Keratinocyte (primary cell): ENCODE measurements around the gene LGR6. TPM values are rescaled to one million over a fixed set of nuclear protein-coding genes. Genes with fewer than 3 reads are reported as not detected.

ENCODE experiments used
- DNase-seq: peaks from one replicate; pipeline ENCODE4 v3.0.0-alpha.2; 2011; ENCODE audit warnings: low read depth, missing footprints, low spot score
- FAIRE-seq: peaks from 2 replicates; lab custom pipeline; 2011; peaks lifted over from hg19 to GRCh38; lab: Jason Lieb, UNC
- H2AFZ ChIP-seq: 2 replicates; pipeline ENCODE4 v1.6.0; 2012; ENCODE audit warnings: low read length, control low read depth, inconsistent platforms; ENCODE audit not compliant: control insufficient read depth
- H3K27ac ChIP-seq: 2 replicates; pipeline ENCODE4 v1.5.1; 2011; ENCODE audit warnings: low read length; ENCODE audit not compliant: control insufficient read depth, insufficient read depth
- H3K27me3 ChIP-seq: 3 replicates; pipeline ENCODE4 v1.6.0; 2011; ENCODE audit warnings: low read length; ENCODE audit not compliant: control insufficient read depth, insufficient read depth; ENCODE audit errors: extremely low read depth
- H3K36me3 ChIP-seq, 2 experiments: 2 replicates in 1 of 2; 3 replicates in 1 of 2; pipeline ENCODE4 v1.5.1; 2011; ENCODE audit warnings: low read length in 2 of 2, mild to moderate bottlenecking in 1 of 2; ENCODE audit not compliant: control insufficient read depth in 2 of 2, insufficient read depth in 2 of 2; ENCODE audit errors: extremely low read depth in 1 of 2
- H3K4me1 ChIP-seq: 3 replicates; pipeline ENCODE4 v1.5.1; 2011; ENCODE audit warnings: low read length; ENCODE audit not compliant: control insufficient read depth, insufficient read depth; ENCODE audit errors: extremely low read depth
- H3K4me2 ChIP-seq: 3 replicates; pipeline ENCODE4 v1.6.0; 2011; ENCODE audit warnings: low read depth, low read length; ENCODE audit not compliant: control insufficient read depth, insufficient read depth; ENCODE audit errors: extremely low read depth
- H3K4me3 ChIP-seq, 3 experiments: fragments of 200-600 bp in 1 of 3; sonication (generic) in 1 of 3; 2 replicates in 2 of 3; 3 replicates in 1 of 3; pipeline ENCODE4 v1.5.1; 2011 to 2016; ENCODE audit warnings: low read length in 3 of 3, mild to moderate bottlenecking in 3 of 3, control low read depth in 2 of 3, inconsistent platforms in 1 of 3, low read depth in 1 of 3, mixed read lengths in 1 of 3, mixed run types in 1 of 3, moderate library complexity in 1 of 3; ENCODE audit not compliant: control insufficient read depth in 2 of 3, insufficient read depth in 2 of 3; ENCODE audit errors: extremely low read depth in 1 of 3
- H3K79me2 ChIP-seq: 2 replicates; pipeline ENCODE4 v1.6.0; 2012; ENCODE audit warnings: low read length; ENCODE audit not compliant: control insufficient read depth, insufficient read depth
- H3K9ac ChIP-seq: 3 replicates; pipeline ENCODE4 v1.6.0; 2011; ENCODE audit warnings: low read length; ENCODE audit not compliant: control insufficient read depth, insufficient read depth; ENCODE audit errors: extremely low read depth
- H3K9me1 ChIP-seq: 3 replicates; pipeline ENCODE4 v1.6.0; 2011; ENCODE audit warnings: low read length; ENCODE audit not compliant: control insufficient read depth, insufficient read depth; ENCODE audit errors: extremely low read depth
- H3K9me3 ChIP-seq: 2 replicates; pipeline ENCODE4 v1.5.1; 2012; ENCODE audit warnings: low read depth, low read length; ENCODE audit not compliant: control insufficient read depth
- H4K20me1 ChIP-seq: 3 replicates; pipeline ENCODE4 v1.6.0; 2011; ENCODE audit warnings: low read length; ENCODE audit not compliant: control insufficient read depth, insufficient read depth; ENCODE audit errors: extremely low read depth
- EZH2 ChIP-seq: IDR thresholded peaks from one replicate; pipeline ENCODE4 v1.6.1; 2012; ENCODE audit warnings: inconsistent platforms, mild to moderate bottlenecking, low read length, moderate library complexity
- dilution Hi-C: fragments of 300-500 bp; cut with MboI; formaldehyde crosslinking; loops from one replicate; pipeline ENCODE4 v1.7.0; 2020; ENCODE audit warnings: low sequenced_read_pairs; ENCODE audit not compliant: extremely low pct_ligation_motif_present
- polyA plus RNA-seq, 5 experiments: library from polyadenylated mRNA; depleted of rRNA in 3 of 5; stranded (reverse) in 3 of 5; stranded (forward) in 1 of 5; unstranded in 1 of 5; fragments of >200 nt; gene quantifications; 1 replicate in 1 of 5; 2 replicates in 3 of 5; 3 replicates in 1 of 5; pipeline versions ENCODE4 v1.2.1 to v1.2.3, GENCODE V29; 2011 to 2012; ENCODE audit warnings: missing spikeins in 2 of 5, low read depth in 1 of 5, low replicate concordance in 1 of 5
- TF ChIP-seq, protein P1 (sequence below), 3 experiments: IDR thresholded peaks in 1 of 3; conservative IDR thresholded peaks in 1 of 3; optimal IDR thresholded peaks in 1 of 3; 2 replicates in 2 of 3; 3 replicates in 1 of 3; pipeline versions ENCODE3 to v1.5.1; 2011; ENCODE audit warnings: low read length in 3 of 3, mild to moderate bottlenecking in 3 of 3, moderate library complexity in 2 of 3, control low read depth in 1 of 3, inconsistent platforms in 1 of 3; ENCODE audit not compliant: insufficient read depth in 2 of 3; ENCODE audit errors: extremely low read depth in 1 of 3

LGR6 gene
- polyA plus RNA-seq, 1 donor (not counting 4 experiments of a cell fraction or from before 2014, with no cell fraction given) = 0.42 TPM

- Histone ChIP-seq H3K4me1 (peaks cover 41% of the 10 kb centered on the region), H3K9me1 (peaks cover 2% of the 10 kb centered on the region), H3K36me3 (no peaks in the 10 kb centered on the region), H3K79me2 (no peaks in the 10 kb centered on the region), H3K27ac (peak overlapping the region; percentile 33), H3K4me2 (peak overlapping the region; percentile 81), H2AFZ (no peak overlapping the region), H3K27me3 (no peaks in the 10 kb centered on the region), H3K4me3 (no peak overlapping the region), H4K20me1 (no peaks in the 10 kb centered on the region), H3K9ac (peak overlapping the region; percentile 13), H3K9me3 (no peaks in the 10 kb centered on the region)
- FAIRE-seq (peak; percentile 68), DNase-seq (no peak)
- no peak for TF ChIP-seq EZH2
- TF ChIP-seq, protein P1, sequence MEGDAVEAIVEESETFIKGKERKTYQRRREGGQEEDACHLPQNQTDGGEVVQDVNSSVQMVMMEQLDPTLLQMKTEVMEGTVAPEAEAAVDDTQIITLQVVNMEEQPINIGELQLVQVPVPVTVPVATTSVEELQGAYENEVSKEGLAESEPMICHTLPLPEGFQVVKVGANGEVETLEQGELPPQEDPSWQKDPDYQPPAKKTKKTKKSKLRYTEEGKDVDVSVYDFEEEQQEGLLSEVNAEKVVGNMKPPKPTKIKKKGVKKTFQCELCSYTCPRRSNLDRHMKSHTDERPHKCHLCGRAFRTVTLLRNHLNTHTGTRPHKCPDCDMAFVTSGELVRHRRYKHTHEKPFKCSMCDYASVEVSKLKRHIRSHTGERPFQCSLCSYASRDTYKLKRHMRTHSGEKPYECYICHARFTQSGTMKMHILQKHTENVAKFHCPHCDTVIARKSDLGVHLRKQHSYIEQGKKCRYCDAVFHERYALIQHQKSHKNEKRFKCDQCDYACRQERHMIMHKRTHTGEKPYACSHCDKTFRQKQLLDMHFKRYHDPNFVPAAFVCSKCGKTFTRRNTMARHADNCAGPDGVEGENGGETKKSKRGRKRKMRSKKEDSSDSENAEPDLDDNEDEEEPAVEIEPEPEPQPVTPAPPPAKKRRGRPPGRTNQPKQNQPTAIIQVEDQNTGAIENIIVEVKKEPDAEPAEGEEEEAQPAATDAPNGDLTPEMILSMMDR (optimal IDR thresholded peaks at IDR 0.05 in 1 of 3, IDR thresholded peaks at IDR 0.05 in 1 of 3, conservative IDR thresholded peaks at IDR 0.05 in 1 of 3; ENCODE audit: extremely low read depth in 1 of 3, insufficient read depth in 2 of 3, low read length in 3 of 3) = no peak
- dilution Hi-C loops = no loop called here
Measured at GRCh38 chr1:202235003-202235660, 41.5 kb downstream of the LGR6 start.

- TF ChIP-seq EZH2 = no peak
- TF ChIP-seq, protein P1 (optimal IDR thresholded peaks at IDR 0.05 in 1 of 3, IDR thresholded peaks at IDR 0.05 in 1 of 3, conservative IDR thresholded peaks at IDR 0.05 in 1 of 3; ENCODE audit: extremely low read depth in 1 of 3, insufficient read depth in 2 of 3, low read length in 3 of 3) = peak; percentile 82 to 99 (median 96)
- Histone ChIP-seq H3K9me1 (no peaks in the 10 kb centered on the region), H3K9ac (peak overlapping the region; percentile 68), H4K20me1 (no peaks in the 10 kb centered on the region), H3K27ac (peak overlapping the region; percentile 85), H3K9me3 (no peaks in the 10 kb centered on the region), H3K79me2 (no peaks in the 10 kb centered on the region), H2AFZ (peak overlapping the region; percentile 55), H3K4me2 (peak overlapping the region; percentile 81), H3K4me3 (peak overlapping the region in 2 of 3 experiments; percentile 8 to 43), H3K27me3 (no peaks in the 10 kb centered on the region), H3K36me3 (no peaks in the 10 kb centered on the region), H3K4me1 (peaks cover 39% of the 10 kb centered on the region)
- dilution Hi-C loops = no loop called here
- FAIRE-seq (peak; percentile 90), DNase-seq (peak; percentile 82)
Measured at GRCh38 chr1:202235856-202236837, 42.5 kb downstream of the LGR6 start.
